ENCODE results near the gene TMEM38B. TPM values are rescaled to one million over a fixed set of nuclear protein-coding genes. Genes with fewer than 3 reads are reported as not detected.
"Not testable (repeated sequence)": the region's sequence is repeated elsewhere in the genome, so short reads cannot be mapped to it uniquely, and the experiment has no call there.

Gene TMEM38B
- polyA plus RNA-seq, 1 of the 3 experiments (the other 2 are of a cell fraction), result 6.8 TPM

GRCh38 chr9:105786796-105787195 is 92.5 kb downstream of the TMEM38B start:
- H4K20me1 ChIP-seq (ENCODE audit: insufficient read depth); H3F3A ChIP-seq (replicated peaks; ENCODE audit: insufficient read depth); H3K9me2 ChIP-seq; H2AFZ ChIP-seq (ENCODE audit: low read depth); H3K4me1 ChIP-seq (ENCODE audit: control insufficient read depth in 1 of 2, insufficient read depth in 2 of 2, low read depth in 1 of 2, low read length in 1 of 2); H3K36me3 ChIP-seq (replicated peaks in 1 of 2; ENCODE audit: control insufficient read depth in 1 of 2, insufficient read depth in 2 of 2, low read length in 1 of 2); CTCF ChIA-PET; H3K4me2 ChIP-seq; H3K27ac ChIP-seq (ENCODE audit: low read depth in 2 of 2, low read length in 1 of 2); H3K4me3 ChIP-seq (ENCODE audit: low read depth in 2 of 2, low read length in 1 of 2); DNase-seq; H3K9ac ChIP-seq; H3K27me3 ChIP-seq (ENCODE audit: insufficient read depth); H3K79me2 ChIP-seq (ENCODE audit: insufficient read depth); H3K9me3 ChIP-seq; POLR2A ChIA-PET: not testable (repeated sequence)
- WGBS (ENCODE audit: low lambda C conversion rate), result 89% methylated on average over 2 of the region's 2 CpGs

DNA sequence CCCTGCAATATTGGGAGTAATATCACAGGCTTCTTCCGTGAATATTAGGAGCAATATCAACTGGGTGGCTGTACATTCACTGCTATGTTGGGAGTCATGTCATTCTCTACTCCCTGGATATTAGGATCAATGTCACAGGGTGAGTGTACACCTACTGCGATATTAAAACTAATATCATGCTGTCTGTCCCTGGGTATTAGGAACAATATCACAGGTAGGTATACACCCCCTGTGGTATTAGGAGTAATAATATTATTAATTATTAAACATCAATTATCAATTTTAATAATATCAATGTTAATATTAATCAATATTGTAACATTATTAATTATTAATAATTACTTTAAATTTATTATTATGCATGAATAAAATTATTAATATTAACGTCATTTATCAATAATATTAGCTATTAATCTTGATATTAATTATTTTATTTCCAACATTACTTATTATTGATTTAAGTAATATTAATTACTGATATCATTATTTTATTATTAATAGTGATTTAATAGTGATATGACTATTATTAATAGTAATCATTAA is 121.9 kb downstream of the TMEM38B start:
- H3K36me3 ChIP-seq (replicated peaks in 1 of 2; ENCODE audit: control insufficient read depth in 1 of 2, insufficient read depth in 2 of 2, low read length in 1 of 2), result no peaks in the 10 kb centered on the region
- no peaks in the 10 kb centered on the region for H3K4me1 ChIP-seq (ENCODE audit: control insufficient read depth in 1 of 2, insufficient read depth in 2 of 2, low read depth in 1 of 2, low read length in 1 of 2)
- ChIA-PET POLR2A (no interaction called here), CTCF (no interaction called here)
- H3K27ac ChIP-seq (ENCODE audit: low read depth in 2 of 2, low read length in 1 of 2), result no peak overlapping the region
- no peaks in the 10 kb centered on the region for H3K9me3 ChIP-seq
- H3K9ac ChIP-seq, result no peak overlapping the region
- H3K27me3 ChIP-seq (ENCODE audit: insufficient read depth), result no peaks in the 10 kb centered on the region
- DNase-seq, result no peak
- 61% methylated on average over 3 of the region's 3 CpGs for WGBS (ENCODE audit: low lambda C conversion rate)
- no peaks in the 10 kb centered on the region for H3K9me2 ChIP-seq
- H3K79me2 ChIP-seq (ENCODE audit: insufficient read depth), result no peaks in the 10 kb centered on the region
- TF ChIP-seq YY1 (IDR thresholded peaks at IDR 0.05; ENCODE audit: low read depth) (no peak), MXI1 (IDR thresholded peaks at IDR 0.05; ENCODE audit: low read depth, low read length) (no peak), NRF1 (IDR thresholded peaks at IDR 0.05; ENCODE audit: low read depth, low read length) (no peak), FOXJ3 (CRISPR knock-in tag; IDR thresholded peaks at IDR 0.05) (no peak), USF2 (IDR thresholded peaks at IDR 0.05; ENCODE audit: borderline replicate concordance, low read depth, low read length) (no peak), FOXM1 (IDR thresholded peaks at IDR 0.05; ENCODE audit: low read depth) (no peak), RXRA (IDR thresholded peaks at IDR 0.05; ENCODE audit: borderline replicate concordance, low read depth) (no peak), POLR2AphosphoS5 (IDR thresholded peaks at IDR 0.05; ENCODE audit: low read depth, low read length) (no peak), CHD2 (IDR thresholded peaks at IDR 0.05; ENCODE audit: low read length, partially characterized antibody) (no peak), CTCF (IDR thresholded peaks at IDR 0.05) (no peak), GABPA (IDR thresholded peaks at IDR 0.05; ENCODE audit: low read depth) (no peak), ZBTB33 (IDR thresholded peaks at IDR 0.05; ENCODE audit: borderline replicate concordance, low read depth) (no peak), IRF3 (IDR thresholded peaks at IDR 0.05; ENCODE audit: low read depth, low read length) (no peak), MEF2A (IDR thresholded peaks at IDR 0.05; ENCODE audit: borderline replicate concordance, low read depth) (no peak), RFX5 (IDR thresholded peaks at IDR 0.05; ENCODE audit: low read length) (no peak)
- TF ChIP-seq, protein P1, sequence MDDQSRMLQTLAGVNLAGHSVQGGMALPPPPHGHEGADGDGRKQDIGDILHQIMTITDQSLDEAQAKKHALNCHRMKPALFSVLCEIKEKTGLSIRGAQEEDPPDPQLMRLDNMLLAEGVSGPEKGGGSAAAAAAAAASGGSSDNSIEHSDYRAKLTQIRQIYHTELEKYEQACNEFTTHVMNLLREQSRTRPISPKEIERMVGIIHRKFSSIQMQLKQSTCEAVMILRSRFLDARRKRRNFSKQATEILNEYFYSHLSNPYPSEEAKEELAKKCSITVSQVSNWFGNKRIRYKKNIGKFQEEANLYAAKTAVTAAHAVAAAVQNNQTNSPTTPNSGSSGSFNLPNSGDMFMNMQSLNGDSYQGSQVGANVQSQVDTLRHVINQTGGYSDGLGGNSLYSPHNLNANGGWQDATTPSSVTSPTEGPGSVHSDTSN (IDR thresholded peaks at IDR 0.05), result no peak
- TF ChIP-seq, protein P2, sequence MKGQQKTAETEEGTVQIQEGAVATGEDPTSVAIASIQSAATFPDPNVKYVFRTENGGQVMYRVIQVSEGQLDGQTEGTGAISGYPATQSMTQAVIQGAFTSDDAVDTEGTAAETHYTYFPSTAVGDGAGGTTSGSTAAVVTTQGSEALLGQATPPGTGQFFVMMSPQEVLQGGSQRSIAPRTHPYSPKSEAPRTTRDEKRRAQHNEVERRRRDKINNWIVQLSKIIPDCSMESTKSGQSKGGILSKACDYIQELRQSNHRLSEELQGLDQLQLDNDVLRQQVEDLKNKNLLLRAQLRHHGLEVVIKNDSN (IDR thresholded peaks at IDR 0.05; ENCODE audit: borderline replicate concordance, low read depth), result no peak
- no peaks in the 10 kb centered on the region for H4K20me1 ChIP-seq (ENCODE audit: insufficient read depth)
- H3K4me2 ChIP-seq, result no peak overlapping the region
- H3K4me3 ChIP-seq (ENCODE audit: low read depth in 2 of 2, low read length in 1 of 2), result no peak overlapping the region
- no peak overlapping the region for H2AFZ ChIP-seq (ENCODE audit: low read depth)
- H3F3A ChIP-seq (replicated peaks; ENCODE audit: insufficient read depth), result no peaks in the 10 kb centered on the region
